Epithelial cell of alveolus of lung (primary cell): Measurements from ENCODE around the gene CAPN9. TPM values are rescaled to one million over a fixed set of nuclear protein-coding genes. Genes with fewer than 3 reads are reported as not detected.

Experiments used
- total RNA-seq: library from RNA; depleted of rRNA; stranded (reverse); fragments of >200 nt; gene quantifications from 2 replicates; pipeline ENCODE4 v1.2.1, GENCODE V29; 2015

Gene CAPN9, protein sequence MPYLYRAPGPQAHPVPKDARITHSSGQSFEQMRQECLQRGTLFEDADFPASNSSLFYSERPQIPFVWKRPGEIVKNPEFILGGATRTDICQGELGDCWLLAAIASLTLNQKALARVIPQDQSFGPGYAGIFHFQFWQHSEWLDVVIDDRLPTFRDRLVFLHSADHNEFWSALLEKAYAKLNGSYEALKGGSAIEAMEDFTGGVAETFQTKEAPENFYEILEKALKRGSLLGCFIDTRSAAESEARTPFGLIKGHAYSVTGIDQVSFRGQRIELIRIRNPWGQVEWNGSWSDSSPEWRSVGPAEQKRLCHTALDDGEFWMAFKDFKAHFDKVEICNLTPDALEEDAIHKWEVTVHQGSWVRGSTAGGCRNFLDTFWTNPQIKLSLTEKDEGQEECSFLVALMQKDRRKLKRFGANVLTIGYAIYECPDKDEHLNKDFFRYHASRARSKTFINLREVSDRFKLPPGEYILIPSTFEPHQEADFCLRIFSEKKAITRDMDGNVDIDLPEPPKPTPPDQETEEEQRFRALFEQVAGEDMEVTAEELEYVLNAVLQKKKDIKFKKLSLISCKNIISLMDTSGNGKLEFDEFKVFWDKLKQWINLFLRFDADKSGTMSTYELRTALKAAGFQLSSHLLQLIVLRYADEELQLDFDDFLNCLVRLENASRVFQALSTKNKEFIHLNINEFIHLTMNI
- not detected in 2 replicates for total RNA-seq

GRCh38 chr1:230747127-230747730 is at the start of gene CAPN9:
CAPN9 (plus strand) TSS chr1:230747388; CDS start chr1:230747497, 109 bp downstream.

DNA sequence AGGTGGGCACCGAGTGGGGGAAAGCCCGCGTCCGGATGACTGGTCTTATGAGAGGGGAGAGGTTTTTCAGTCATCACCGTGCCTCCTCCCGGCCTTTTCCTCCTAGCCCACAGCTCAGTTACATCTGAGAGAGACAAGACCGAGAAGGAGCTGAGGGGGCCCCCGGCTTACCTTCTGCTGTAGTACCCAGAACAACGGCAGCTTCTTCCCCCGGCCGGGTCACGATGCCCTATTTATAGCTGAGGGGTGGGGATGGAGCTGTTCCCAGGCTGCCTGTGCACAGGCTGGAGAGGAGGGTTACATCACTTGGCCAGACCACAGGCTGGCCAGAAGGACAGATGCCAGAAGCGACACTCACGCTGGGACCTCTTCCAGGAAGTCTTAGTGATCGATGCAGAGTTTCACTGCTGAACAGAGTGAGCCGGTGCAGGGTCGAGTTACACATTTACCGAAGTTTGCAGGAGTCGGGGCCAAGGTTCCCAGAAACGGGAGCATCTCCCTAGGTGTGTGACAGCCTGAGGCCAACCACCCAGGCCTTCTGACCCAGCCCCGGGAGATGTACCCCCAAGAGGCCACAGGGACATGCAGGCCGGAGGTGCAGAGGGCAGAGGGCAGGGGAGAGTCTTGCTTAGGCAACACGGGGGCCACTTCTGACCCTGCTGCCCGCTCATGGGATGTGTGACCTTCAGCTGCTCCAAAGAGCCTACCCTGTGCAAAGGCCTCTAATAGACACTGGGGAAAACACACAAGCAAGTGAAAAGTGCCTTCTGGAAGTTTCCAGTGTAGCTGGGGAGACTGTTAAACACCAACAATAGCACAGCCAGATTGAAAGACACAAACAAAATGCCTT is 33.0 kb upstream of the CAPN9 start, which contains the start of gene AGT:
Gene AGT (minus strand): TSS at position 208 of the 850 bp plus-strand sequence. CDS start 3,299 bp downstream, outside the sequence.

Other genes starting within 250 kb of the CAPN9 start
- 19.7 and 23.3 TPM in 2 replicates for gene COG2, start 104.9 kb upstream of the CAPN9 start, total RNA-seq
- 0.91 and 1.5 TPM in 2 replicates for gene AGT, start 33.3 kb upstream of the CAPN9 start, total RNA-seq
- 9.3 and 28.4 TPM in 2 replicates for gene C1orf198, start 121.1 kb downstream of the CAPN9 start, total RNA-seq
- 4.1 and 7.8 TPM in 2 replicates for gene TTC13, start 231.5 kb downstream of the CAPN9 start, total RNA-seq
- gene ARV1, start 231.7 kb downstream of the CAPN9 start, total RNA-seq = 12.9 and 29.8 TPM in 2 replicates